HEK293T (cell line): Measurements from ENCODE around the gene MB.

Source experiments
- FOXA1 ChIP-seq: fragments of 450-650 bp; IDR thresholded peaks from 2 replicates; pipeline ENCODE4 v1.6.1; 2016; ENCODE audit warnings: mild to moderate bottlenecking
- FOXK2 ChIP-seq: fragments of 450-650 bp; IDR thresholded peaks from 2 replicates; pipeline ENCODE4 v1.6.1; 2016; ENCODE audit warnings: mild to moderate bottlenecking
- HDGF ChIP-seq: fragments of 450-650 bp; IDR thresholded peaks from 2 replicates; pipeline ENCODE4 v1.6.1; 2017; ENCODE audit warnings: antibody characterized with exemption, borderline replicate concordance
- L3MBTL2 ChIP-seq: fragments of 450-650 bp; conservative IDR thresholded peaks from 2 replicates; pipeline ENCODE4 v1.6.1; 2016; ENCODE audit warnings: mild to moderate bottlenecking
- SP1 ChIP-seq: fragments of 450-650 bp; IDR thresholded peaks from 2 replicates; pipeline ENCODE4 v1.6.1; 2017
- SUZ12 ChIP-seq: fragments of 450-650 bp; IDR thresholded peaks from 2 replicates; pipeline ENCODE4 v1.6.1; 2016; ENCODE audit warnings: mild to moderate bottlenecking
- TARDBP ChIP-seq: fragments of 450-650 bp; IDR thresholded peaks from 2 replicates; pipeline ENCODE4 v1.6.1; 2016
- ZNF384 ChIP-seq: fragments of 450-650 bp; IDR thresholded peaks from 2 replicates; pipeline ENCODE4 v1.6.1; 2016
- TF ChIP-seq, protein P1 (sequence below): fragments of 450-650 bp; IDR thresholded peaks from 2 replicates; pipeline ENCODE4 v1.6.1; 2016

DNA sequence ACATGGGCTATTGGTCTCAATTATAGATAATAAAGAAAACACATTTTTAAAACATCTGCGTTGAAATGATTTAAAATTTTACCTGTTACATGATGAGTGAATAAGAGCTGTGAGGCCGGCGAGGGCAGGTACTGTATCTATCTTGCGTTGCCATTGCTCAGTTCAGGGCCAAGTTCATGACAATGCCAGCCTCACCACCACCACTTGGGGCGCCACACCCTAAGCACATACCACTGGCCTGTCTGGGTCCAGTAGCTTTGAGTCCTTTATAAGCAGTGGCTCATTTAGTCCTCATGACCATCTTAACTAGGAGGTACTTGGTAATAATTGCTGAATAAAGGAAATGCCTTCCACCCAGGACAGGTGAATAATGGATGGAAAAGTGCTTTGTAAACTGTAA, 14.5 kb upstream of the MB start:
- no peak for TF ChIP-seq SP1
- TF ChIP-seq ZNF384: no peak
- TF ChIP-seq SUZ12: no peak
- TF ChIP-seq, protein P1, sequence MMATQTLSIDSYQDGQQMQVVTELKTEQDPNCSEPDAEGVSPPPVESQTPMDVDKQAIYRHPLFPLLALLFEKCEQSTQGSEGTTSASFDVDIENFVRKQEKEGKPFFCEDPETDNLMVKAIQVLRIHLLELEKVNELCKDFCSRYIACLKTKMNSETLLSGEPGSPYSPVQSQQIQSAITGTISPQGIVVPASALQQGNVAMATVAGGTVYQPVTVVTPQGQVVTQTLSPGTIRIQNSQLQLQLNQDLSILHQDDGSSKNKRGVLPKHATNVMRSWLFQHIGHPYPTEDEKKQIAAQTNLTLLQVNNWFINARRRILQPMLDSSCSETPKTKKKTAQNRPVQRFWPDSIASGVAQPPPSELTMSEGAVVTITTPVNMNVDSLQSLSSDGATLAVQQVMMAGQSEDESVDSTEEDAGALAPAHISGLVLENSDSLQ: no peak
- no peak for TF ChIP-seq TARDBP
- no peak for TF ChIP-seq FOXK2
- TF ChIP-seq L3MBTL2: no peak
- no peak for TF ChIP-seq HDGF
- no peak for TF ChIP-seq FOXA1
